Measurements from ENCODE around the gene PRSS2. TPM values are rescaled to one million over a fixed set of nuclear protein-coding genes. Genes with fewer than 3 reads are reported as not detected.

PRSS2 gene
- total RNA-seq, 1 experiment from 2014 or later: 27.6 TPM

- no peak for TF ChIP-seq ARID4B (CRISPR knock-in tag; IDR thresholded peaks at IDR 0.05; ENCODE audit: borderline replicate concordance)
- no peak for TF ChIP-seq MAX (CRISPR knock-in tag; IDR thresholded peaks at IDR 0.05)
- TF ChIP-seq ZNF423 (CRISPR knock-in tag; IDR thresholded peaks at IDR 0.05): no peak
Observed at GRCh38 chr7:142802301-142802700, 31.5 kb downstream of the PRSS2 start (continued).

DNA sequence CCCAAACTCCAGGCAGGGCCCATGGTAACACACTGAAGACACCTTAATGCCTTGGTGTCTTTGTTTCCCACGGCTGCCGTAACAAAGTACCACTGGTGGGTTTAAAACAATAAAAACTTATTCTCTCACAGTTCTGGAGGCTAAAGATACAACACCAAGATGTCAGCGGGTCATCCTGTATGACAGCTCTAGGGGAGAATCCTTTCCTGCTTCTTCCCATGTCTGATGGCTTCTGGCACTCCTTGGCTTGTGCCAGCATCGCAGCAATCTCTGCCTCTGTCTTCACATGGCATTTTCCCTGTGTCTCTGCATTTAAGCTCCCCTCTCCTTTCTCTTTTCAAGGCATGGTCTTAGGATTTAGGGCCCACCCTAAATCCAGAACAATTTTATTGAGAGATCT is 33.1 kb downstream of the PRSS2 start:
- Mint-ChIP-seq H3K27ac (no peak overlapping the region), H3K4me1 (peaks cover 23% of the 10 kb centered on the region), H3K4me3 (no peak overlapping the region), H3K9me3 (no peaks in the 10 kb centered on the region), H3K36me3 (peaks cover 7% of the 10 kb centered on the region), H3K27me3 (ENCODE audit: low read depth) (peaks cover 42% of the 10 kb centered on the region)
- ChIA-PET CTCF (interaction anchor here (0.8 kb wide), 1 partner anchor 21 kb away, joined by 4 read pairs; no protein-coding TSS in a partner anchor), POLR2A (no interaction called here)
- DNase-seq (ENCODE audit: low spot score): no peak
- ATAC-seq: no peak
- TF ChIP-seq, protein P1, sequence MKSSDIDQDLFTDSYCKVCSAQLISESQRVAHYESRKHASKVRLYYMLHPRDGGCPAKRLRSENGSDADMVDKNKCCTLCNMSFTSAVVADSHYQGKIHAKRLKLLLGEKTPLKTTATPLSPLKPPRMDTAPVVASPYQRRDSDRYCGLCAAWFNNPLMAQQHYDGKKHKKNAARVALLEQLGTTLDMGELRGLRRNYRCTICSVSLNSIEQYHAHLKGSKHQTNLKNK (CRISPR knock-in tag; IDR thresholded peaks at IDR 0.05): no peak

DNA sequence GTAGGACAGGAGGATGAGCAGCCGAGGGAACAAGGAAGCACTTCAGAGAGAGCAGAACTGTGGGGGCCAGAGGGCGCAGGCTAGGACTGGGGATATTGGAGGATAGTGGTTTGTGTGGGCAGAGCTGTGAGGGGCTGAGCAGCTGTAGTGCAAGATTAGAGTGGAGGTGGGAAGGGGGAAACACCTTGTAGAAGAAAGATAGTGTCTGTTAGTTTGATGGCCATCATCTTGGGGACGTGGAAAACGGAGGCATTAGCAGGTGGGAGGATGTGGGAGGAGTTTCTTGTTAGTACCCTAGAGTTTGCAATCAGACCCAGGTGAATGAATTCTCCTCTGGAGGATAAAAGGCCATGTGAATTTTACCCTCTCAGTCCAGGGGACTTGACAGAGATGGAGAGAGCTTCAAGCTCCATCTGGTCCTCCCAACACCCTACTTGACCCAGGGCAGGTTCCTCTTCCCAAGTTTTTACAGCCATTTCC is 34.0 kb downstream of the PRSS2 start:
- TF ChIP-seq ZNF671 (CRISPR knock-in tag; IDR thresholded peaks at IDR 0.05) (no peak), CTCF (IDR thresholded peaks at IDR 0.05) (no peak), ZNF317 (CRISPR knock-in tag; IDR thresholded peaks at IDR 0.05; ENCODE audit: borderline replicate concordance, low read depth) (no peak), ZNF396 (CRISPR knock-in tag; IDR thresholded peaks at IDR 0.05; ENCODE audit: borderline replicate concordance) (no peak), ATF3 (CRISPR knock-in tag; conservative IDR thresholded peaks at IDR 0.05) (no peak), KAT7 (CRISPR knock-in tag; IDR thresholded peaks at IDR 0.05; ENCODE audit: borderline replicate concordance) (no peak), JUN (CRISPR knock-in tag; IDR thresholded peaks at IDR 0.05) (no peak), EMX1 (CRISPR knock-in tag; IDR thresholded peaks at IDR 0.05) (no peak), GRHL2 (CRISPR knock-in tag; IDR thresholded peaks at IDR 0.05; ENCODE audit: insufficient replicate concordance, severe bottlenecking) (no peak), CREB1 (CRISPR knock-in tag; IDR thresholded peaks at IDR 0.05) (no peak), ARID4B (CRISPR knock-in tag; IDR thresholded peaks at IDR 0.05; ENCODE audit: borderline replicate concordance) (no peak), ZNF121 (CRISPR knock-in tag; IDR thresholded peaks at IDR 0.05) (no peak)
- TF ChIP-seq, protein P2, sequence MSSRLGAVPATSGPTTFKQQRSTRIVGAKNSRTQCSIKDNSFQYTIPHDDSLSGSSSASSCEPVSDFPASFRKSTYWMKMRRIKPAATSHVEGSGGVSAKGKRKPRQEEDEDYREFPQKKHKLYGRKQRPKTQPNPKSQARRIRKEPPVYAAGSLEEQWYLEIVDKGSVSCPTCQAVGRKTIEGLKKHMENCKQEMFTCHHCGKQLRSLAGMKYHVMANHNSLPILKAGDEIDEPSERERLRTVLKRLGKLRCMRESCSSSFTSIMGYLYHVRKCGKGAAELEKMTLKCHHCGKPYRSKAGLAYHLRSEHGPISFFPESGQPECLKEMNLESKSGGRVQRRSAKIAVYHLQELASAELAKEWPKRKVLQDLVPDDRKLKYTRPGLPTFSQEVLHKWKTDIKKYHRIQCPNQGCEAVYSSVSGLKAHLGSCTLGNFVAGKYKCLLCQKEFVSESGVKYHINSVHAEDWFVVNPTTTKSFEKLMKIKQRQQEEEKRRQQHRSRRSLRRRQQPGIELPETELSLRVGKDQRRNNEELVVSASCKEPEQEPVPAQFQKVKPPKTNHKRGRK (CRISPR knock-in tag; IDR thresholded peaks at IDR 0.05; ENCODE audit: borderline replicate concordance): no peak
- TF ChIP-seq, protein P3, sequence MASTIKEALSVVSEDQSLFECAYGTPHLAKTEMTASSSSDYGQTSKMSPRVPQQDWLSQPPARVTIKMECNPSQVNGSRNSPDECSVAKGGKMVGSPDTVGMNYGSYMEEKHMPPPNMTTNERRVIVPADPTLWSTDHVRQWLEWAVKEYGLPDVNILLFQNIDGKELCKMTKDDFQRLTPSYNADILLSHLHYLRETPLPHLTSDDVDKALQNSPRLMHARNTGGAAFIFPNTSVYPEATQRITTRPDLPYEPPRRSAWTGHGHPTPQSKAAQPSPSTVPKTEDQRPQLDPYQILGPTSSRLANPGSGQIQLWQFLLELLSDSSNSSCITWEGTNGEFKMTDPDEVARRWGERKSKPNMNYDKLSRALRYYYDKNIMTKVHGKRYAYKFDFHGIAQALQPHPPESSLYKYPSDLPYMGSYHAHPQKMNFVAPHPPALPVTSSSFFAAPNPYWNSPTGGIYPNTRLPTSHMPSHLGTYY (CRISPR knock-in tag; IDR thresholded peaks at IDR 0.05): no peak
- Mint-ChIP-seq H3K4me3 (no peak overlapping the region), H3K27me3 (ENCODE audit: low read depth) (peaks cover 33% of the 10 kb centered on the region), H3K9me3 (no peaks in the 10 kb centered on the region), H3K27ac (no peak overlapping the region), H3K4me1 (peaks cover 20% of the 10 kb centered on the region), H3K36me3 (peaks cover 7% of the 10 kb centered on the region)
- ChIA-PET CTCF (no interaction called here), POLR2A (no interaction called here)
- peak; percentile 45 for ATAC-seq
- DNase-seq (ENCODE audit: low spot score): no peak
